HepG2 (cell line): ENCODE data around the gene SEMA7A. TPM values are rescaled to one million over a fixed set of nuclear protein-coding genes. Genes with fewer than 3 reads are reported as not detected.

Experiments
- CCAR2 ChIP-seq: fragments of 200-400 bp; formaldehyde crosslinking; optimal IDR thresholded peaks from 2 replicates; pipeline ENCODE3; 2018; ENCODE audit warnings: low read depth, mild to moderate bottlenecking, low read length, moderate library complexity
- GFI1 ChIP-seq: sonication (generic); formaldehyde crosslinking; IDR thresholded peaks from 2 replicates; pipeline ENCODE4 v1.5.0; 2020; ENCODE audit warnings: missing genetic modification reagents, mild to moderate bottlenecking, borderline replicate concordance
- HES4 ChIP-seq: sonication (generic); formaldehyde crosslinking; IDR thresholded peaks from 2 replicates; pipeline ENCODE4 v1.9.0; 2021; ENCODE audit warnings: mild to moderate bottlenecking, missing genetic modification reagents, borderline replicate concordance
- HMG20A ChIP-seq: IDR thresholded peaks from 2 replicates; pipeline ENCODE4 v1.6.1; 2016; ENCODE audit warnings: borderline replicate concordance
- KDM2A ChIP-seq: sonication (generic); formaldehyde crosslinking; IDR thresholded peaks from 2 replicates; pipeline ENCODE4 v1.4.0; 2020; ENCODE audit warnings: low read depth, missing genetic modification reagents, borderline replicate concordance
- RXRA ChIP-seq: sonication (generic); formaldehyde crosslinking; IDR thresholded peaks from 2 replicates; pipeline ENCODE4 v1.5.1; 2020; ENCODE audit warnings: missing genetic modification reagents
- SMYD3 ChIP-seq: sonication (generic); formaldehyde crosslinking; IDR thresholded peaks from 2 replicates; pipeline ENCODE4 v1.8.1; 2023; ENCODE audit warnings: mild to moderate bottlenecking, missing genetic modification reagents
- TMF1 ChIP-seq: sonication (generic); formaldehyde crosslinking; IDR thresholded peaks from 2 replicates; pipeline ENCODE4 v1.8.1; 2022; ENCODE audit warnings: low read depth, missing genetic modification reagents
- ZFP82 ChIP-seq: sonication (generic); formaldehyde crosslinking; IDR thresholded peaks from 2 replicates; pipeline ENCODE4 v1.5.1; 2020; ENCODE audit warnings: mild to moderate bottlenecking, missing genetic modification reagents, borderline replicate concordance
- ZMYM3 ChIP-seq: sonication (generic); formaldehyde crosslinking; IDR thresholded peaks from 2 replicates; pipeline ENCODE4 v1.5.1; 2020; ENCODE audit warnings: mild to moderate bottlenecking, missing genetic modification reagents
- ZNF75D ChIP-seq: sonication (generic); formaldehyde crosslinking; IDR thresholded peaks from 2 replicates; pipeline ENCODE4 v1.8.1; 2023; ENCODE audit warnings: missing genetic modification reagents, mild to moderate bottlenecking, borderline replicate concordance
- polyA plus RNA-seq, 8 experiments: library from polyadenylated mRNA; depleted of rRNA in 3 of 8; stranded (reverse) in 7 of 8; unstranded in 1 of 8; fragments of >200 nt; fragmentation: Illumina TruSeq in 4 of 8; extraction: Trizol in 4 of 8; gene quantifications; 2 replicates each; pipeline versions ENCODE4 v1.2.1 to v1.2.3, GENCODE V29; 2011 to 2016; ENCODE audit warnings: low read depth in 4 of 8, missing spikeins in 1 of 8, mixed read lengths in 1 of 8; ENCODE audit not compliant: insufficient read depth in 1 of 8
- total RNA-seq, 5 experiments: library from RNA; depleted of rRNA; stranded (reverse); fragments of >200 nt; fragmentation: Illumina TruSeq; extraction: Trizol; gene quantifications; 2 replicates each; pipeline ENCODE4 v1.2.3, GENCODE V29; 2016; ENCODE audit warnings: low read depth in 1 of 5
- TF ChIP-seq, protein P1 (sequence below): sonication (generic); formaldehyde crosslinking; IDR thresholded peaks from 2 replicates; pipeline ENCODE4 v1.5.1; 2020; ENCODE audit warnings: missing genetic modification reagents, mild to moderate bottlenecking, borderline replicate concordance
- TF ChIP-seq, protein P2 (sequence below): sonication (generic); formaldehyde crosslinking; IDR thresholded peaks from 2 replicates; pipeline ENCODE4 v1.4.0; 2020; ENCODE audit warnings: missing genetic modification reagents
- TF ChIP-seq, protein P3 (sequence below), 2 experiments: sonication (generic) in 1 of 2; formaldehyde crosslinking in 1 of 2; IDR thresholded peaks; 2 replicates each; pipeline versions ENCODE4 v1.4.0 to v1.6.1; 2018 to 2020; ENCODE audit warnings: missing genetic modification reagents in 2 of 2, borderline replicate concordance in 1 of 2, low read depth in 1 of 2, mild to moderate bottlenecking in 1 of 2, missing biosample characterization in 1 of 2

SEMA7A gene
- total and polyA plus RNA-seq, 2 of the 13 experiments (the other 11 are each of a cell fraction or from before 2014, with no cell fraction given) = 9.0 to 15.8 TPM

DNA sequence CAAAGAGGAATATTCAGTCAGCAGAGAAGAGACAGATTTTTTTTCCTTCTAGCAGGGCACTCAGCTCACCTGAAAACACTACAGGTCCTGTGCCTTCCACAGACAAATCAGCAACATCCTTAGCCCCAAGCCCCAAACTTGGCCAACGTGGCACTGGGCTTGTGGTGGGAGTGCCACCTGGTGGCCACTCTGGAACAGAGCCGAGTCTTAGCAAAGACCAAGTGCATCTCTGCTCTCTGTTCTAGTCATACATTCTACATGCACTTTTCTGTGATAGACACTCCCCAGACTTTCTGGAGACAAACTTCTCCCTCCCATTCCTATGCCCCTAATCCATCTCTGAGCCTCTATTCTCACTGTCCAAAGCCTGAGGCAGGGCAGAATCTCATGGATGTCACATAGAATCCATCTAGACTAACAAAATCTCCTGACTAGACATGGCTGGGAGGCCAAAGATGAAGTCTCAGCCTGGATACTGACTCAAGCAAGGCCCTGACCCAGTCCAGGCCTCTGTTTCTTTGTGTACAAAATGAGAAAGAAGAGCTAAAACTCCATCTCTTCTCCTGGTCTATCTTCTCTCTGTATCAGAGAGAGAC, 5.1 kb upstream of the SEMA7A start (continued):
- TF ChIP-seq SMYD3 (CRISPR knock-in tag) (no peak), CCAR2 (no peak), ZNF75D (CRISPR knock-in tag) (no peak), HMG20A (CRISPR knock-in tag) (no peak), ZFP82 (no peak), HES4 (no peak), ZMYM3 (CRISPR knock-in tag) (no peak), TMF1 (CRISPR knock-in tag) (no peak), GFI1 (no peak), RXRA (CRISPR knock-in tag) (0 out of 2 replicates have a peak, but pooled peaks have one; percentile 22), KDM2A (CRISPR knock-in tag) (peak; percentile 77)
- TF ChIP-seq, protein P1, sequence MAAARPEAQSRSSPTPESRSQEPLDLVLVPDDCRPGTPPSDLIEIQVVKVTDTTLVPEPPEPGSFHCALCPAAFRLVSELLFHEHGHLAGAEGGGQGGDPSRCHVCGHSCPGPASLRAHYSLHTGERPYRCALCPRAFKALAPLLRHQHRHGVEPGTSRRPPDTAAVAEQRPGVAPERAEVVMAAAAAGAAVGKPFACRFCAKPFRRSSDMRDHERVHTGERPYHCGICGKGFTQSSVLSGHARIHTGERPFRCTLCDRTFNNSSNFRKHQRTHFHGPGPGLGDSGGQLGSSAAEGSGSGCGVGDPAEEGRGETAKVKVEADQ (CRISPR knock-in tag) = no peak
- TF ChIP-seq, protein P2, sequence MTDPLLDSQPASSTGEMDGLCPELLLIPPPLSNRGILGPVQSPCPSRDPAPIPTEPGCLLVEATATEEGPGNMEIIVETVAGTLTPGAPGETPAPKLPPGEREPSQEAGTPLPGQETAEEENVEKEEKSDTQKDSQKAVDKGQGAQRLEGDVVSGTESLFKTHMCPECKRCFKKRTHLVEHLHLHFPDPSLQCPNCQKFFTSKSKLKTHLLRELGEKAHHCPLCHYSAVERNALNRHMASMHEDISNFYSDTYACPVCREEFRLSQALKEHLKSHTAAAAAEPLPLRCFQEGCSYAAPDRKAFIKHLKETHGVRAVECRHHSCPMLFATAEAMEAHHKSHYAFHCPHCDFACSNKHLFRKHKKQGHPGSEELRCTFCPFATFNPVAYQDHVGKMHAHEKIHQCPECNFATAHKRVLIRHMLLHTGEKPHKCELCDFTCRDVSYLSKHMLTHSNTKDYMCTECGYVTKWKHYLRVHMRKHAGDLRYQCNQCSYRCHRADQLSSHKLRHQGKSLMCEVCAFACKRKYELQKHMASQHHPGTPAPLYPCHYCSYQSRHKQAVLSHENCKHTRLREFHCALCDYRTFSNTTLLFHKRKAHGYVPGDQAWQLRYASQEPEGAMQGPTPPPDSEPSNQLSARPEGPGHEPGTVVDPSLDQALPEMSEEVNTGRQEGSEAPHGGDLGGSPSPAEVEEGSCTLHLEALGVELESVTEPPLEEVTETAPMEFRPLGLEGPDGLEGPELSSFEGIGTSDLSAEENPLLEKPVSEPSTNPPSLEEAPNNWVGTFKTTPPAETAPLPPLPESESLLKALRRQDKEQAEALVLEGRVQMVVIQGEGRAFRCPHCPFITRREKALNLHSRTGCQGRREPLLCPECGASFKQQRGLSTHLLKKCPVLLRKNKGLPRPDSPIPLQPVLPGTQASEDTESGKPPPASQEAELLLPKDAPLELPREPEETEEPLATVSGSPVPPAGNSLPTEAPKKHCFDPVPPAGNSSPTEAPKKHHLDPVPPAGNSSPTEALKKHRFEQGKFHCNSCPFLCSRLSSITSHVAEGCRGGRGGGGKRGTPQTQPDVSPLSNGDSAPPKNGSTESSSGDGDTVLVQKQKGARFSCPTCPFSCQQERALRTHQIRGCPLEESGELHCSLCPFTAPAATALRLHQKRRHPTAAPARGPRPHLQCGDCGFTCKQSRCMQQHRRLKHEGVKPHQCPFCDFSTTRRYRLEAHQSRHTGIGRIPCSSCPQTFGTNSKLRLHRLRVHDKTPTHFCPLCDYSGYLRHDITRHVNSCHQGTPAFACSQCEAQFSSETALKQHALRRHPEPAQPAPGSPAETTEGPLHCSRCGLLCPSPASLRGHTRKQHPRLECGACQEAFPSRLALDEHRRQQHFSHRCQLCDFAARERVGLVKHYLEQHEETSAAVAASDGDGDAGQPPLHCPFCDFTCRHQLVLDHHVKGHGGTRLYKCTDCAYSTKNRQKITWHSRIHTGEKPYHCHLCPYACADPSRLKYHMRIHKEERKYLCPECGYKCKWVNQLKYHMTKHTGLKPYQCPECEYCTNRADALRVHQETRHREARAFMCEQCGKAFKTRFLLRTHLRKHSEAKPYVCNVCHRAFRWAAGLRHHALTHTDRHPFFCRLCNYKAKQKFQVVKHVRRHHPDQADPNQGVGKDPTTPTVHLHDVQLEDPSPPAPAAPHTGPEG = no peak
- TF ChIP-seq, protein P3, sequence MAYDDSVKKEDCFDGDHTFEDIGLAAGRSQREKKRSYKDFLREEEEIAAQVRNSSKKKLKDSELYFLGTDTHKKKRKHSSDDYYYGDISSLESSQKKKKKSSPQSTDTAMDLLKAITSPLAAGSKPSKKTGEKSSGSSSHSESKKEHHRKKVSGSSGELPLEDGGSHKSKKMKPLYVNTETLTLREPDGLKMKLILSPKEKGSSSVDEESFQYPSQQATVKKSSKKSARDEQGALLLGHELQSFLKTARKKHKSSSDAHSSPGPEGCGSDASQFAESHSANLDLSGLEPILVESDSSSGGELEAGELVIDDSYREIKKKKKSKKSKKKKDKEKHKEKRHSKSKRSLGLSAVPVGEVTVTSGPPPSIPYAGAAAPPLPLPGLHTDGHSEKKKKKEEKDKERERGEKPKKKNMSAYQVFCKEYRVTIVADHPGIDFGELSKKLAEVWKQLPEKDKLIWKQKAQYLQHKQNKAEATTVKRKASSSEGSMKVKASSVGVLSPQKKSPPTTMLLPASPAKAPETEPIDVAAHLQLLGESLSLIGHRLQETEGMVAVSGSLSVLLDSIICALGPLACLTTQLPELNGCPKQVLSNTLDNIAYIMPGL (CRISPR knock-in tag; IDR thresholded peaks at IDR 0.05; ENCODE audit: borderline replicate concordance in 1 of 2, low read depth in 1 of 2) = peak in 1 of 2 experiments; percentile 81; a peak in 2 of 4 replicates
